Hematopoietic multipotent progenitor cell (in vitro differentiated cells): Measurements from ENCODE around the gene TMOD1. TPM values are rescaled to one million over a fixed set of nuclear protein-coding genes. Genes with fewer than 3 reads are reported as not detected.

Experiments used
- DNase-seq, 3 donors: peaks; one replicate each; pipeline ENCODE4 v3.0.0-alpha.2; 2011 to 2015; ENCODE audit warnings: low read depth in 2 of 3, low spot score in 2 of 3
- total RNA-seq: library from RNA; depleted of rRNA; stranded (reverse); fragments of >200 nt; gene quantifications from one replicate; pipeline ENCODE4 v1.2.3, GENCODE V29; 2012

Gene TMOD1
- total RNA-seq, 1 donor = 1.6 TPM

DNA sequence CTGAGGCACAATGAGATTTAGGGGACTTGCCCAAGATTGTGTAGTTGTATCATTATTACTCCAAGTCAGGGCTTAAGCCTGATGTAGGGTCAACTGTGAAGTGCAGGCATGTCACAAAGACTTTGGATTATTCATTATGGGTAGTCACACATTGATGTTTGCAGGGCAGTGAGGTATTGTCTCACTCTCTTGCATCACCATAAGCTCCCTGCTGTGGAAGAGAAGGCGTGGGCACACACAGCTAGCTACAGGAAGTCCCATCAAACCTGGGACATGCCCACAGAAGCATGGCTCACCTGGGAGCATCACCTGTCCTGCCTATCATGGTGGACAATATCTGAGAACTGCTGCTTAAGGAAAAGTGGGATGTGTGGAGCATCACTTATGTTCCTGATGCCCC, 42.1 kb downstream of the TMOD1 start:
- no peak for DNase-seq

DNA sequence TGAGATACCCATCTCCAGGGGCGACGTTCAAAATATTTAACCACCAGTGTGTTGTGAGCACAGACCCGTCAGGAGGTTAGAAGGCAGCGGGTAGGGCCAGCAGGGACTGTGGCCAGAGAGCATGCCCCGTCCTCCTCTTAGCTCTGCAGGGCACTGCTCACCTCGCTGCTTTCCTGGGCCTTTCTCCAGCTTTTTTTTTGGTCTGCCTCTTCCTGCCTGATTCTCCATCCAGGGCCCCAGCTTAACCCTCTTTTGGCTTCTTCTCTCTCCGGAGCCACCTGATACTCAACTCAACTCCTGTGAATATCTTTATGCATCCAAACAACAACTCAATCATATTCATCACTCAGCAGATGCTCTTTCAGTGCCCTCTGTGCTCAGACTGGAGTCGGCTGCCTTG, 44.0 kb downstream of the TMOD1 start:
- no peak for DNase-seq

DNA sequence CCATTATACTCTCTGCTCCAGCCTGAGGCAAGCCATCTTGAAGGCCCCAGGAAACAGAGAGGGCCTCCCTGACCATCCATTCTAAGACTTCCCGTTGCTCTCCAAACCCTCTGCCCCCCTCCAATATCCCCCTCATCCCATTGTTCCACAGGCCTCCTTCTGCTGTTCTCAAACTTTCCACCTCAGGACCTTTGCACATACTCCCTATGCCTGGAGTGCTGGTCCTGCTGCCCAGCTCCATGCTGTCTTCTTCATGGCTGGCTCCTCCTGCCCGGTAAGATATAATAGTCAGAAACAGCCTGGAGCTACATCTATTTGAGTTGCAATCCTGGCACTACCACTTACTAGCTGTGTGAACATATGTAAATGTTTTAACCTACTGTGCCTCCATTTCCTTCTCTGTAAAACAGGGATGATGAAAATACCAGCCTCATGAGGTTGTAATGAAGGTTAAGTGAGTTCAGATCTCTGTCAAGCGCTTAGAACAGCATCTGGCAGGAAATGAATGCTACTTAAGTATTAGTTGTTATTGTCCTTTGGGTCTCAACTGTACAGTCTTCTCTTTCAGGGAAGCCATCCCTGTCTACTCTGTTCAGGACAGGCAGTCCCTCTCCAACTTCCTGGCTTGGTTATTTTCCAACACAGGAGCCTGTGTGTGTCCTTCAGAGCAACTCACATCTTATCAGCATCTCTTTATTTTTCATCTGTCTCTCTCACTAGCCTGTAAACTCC, 45.8 kb downstream of the TMOD1 start:
- no peak for DNase-seq

DNA sequence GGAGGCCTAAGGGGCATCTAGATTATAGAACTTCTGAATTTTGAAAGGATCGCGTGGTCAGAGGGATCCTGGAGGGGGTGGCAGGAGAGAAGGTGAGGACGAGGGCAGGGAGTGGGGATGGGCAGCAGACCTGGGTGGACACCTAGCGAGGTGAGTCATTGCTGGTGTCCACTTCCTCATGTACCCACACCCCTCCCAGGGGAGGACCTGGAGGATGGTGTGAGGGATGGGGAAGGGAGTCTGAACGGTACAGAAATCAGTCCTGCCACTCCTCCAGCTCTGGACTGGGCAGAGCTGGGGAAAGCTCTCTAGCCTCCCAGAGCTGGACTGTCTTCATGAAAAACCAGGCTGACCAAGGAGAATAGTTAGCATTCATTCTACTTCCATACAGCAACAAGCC, 46.9 kb downstream of the TMOD1 start:
- no peak for DNase-seq

DNA sequence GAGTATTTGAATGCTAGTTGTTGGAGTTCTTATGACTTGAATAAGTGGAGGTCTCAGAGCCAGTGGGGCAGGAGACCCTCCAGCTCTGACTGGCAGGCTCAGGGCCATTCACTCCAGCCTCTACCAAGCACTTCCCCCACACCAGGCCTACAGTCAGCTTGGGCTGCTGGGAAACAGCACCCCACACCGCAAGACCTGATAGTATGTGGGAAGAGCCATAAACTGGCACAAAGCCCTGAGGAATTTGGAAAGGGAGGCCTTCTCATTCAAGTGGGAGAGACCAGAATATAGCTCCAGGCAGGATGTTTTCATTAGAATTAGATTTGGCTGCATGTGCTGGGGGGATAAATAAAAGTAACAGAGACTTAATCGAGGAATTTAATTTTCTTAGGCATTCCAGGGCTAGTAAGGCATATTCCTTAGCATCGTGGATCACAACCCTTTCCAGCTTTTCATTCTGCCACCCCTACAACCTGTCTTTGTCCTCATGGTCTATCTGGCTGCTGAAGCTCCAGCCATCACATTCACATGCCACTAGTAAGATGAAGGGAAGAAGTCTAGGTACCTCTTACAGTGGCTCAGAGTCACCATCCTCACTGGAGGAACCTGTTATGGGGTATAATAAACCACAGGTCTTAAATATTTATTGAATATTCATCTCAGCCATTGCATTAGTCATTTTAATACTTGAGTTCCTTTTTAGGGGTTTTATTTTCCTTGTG, 47.5 kb downstream of the TMOD1 start:
- DNase-seq = no peak

DNA sequence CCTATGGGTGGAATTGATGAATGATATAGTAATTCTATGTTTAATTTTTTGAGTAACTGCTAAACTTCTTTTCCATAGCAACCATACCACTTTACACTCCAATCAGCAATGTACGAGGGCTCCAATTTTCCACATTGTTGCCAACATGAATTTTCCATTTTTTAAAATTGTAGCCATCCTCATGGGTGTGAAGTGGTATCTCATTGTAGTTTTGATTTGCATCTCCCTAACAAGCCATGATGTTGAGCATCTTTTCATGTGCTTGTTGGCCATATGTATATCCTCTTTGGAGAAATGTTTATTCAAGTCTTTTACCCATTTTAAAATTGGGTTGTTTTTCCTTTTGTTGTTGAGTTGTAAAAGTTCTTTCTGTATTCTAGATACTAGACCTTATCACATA, 48.9 kb downstream of the TMOD1 start:
- no peak for DNase-seq

DNA sequence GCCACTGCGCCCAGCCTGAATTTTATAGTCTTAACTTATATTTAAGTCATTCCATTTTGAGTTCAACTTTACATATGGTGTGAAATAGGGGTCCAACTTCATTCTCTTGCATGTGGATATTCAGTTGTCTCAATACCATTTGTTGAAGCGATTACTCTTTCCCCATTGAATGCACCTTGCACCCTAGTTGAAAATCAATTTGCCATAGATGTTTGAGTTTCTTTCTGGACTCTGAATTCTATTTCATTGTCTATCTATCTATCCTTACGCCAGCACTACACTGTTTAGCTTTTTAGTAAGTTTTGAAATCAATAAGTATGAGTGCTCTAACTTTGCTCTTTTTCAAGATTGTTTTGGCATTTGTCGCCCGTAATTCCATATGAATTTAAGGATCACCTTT, 49.8 kb downstream of the TMOD1 start:
- no peak for DNase-seq

DNA sequence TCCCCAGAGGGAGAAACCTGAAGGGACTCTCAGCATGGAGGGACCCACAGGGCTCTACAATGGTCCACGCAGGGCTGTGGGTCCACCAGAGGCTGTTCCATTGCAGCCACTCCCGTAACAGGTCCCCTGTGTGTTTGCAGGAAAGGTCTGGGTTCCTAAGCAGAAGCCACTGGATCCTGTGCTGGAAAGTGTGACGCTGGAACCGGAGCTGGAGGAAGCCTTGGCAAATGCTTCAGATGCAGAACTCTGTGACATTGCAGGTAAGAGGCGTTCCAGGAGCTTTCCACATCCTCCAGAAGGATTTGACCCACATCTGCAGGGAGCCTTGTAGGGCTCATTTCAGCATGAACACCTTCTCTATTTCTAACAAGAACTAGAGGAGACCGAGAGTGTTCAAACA, 51.7 kb downstream of the TMOD1 start:
- DNase-seq = no peak

DNA sequence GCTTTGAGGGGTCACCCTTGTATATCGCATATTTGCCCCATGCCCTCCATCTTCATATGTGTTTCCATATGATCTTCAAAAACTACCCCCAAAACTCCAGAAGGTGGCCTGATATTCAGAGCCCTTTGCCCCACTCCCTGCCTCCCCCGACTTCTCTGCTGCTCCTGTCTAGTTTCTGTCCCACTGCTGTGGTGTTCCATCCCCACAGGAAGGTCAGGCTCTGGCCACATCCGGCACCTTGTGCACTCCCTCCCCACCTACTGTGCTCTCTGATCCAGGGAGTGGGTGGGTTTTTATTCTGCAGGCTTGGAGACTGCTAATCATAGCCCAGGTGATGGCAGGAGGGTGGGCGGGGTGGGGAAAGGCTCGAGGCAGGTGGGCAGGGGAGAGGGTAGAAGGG, 52.4 kb downstream of the TMOD1 start:
- no peak for DNase-seq

DNA sequence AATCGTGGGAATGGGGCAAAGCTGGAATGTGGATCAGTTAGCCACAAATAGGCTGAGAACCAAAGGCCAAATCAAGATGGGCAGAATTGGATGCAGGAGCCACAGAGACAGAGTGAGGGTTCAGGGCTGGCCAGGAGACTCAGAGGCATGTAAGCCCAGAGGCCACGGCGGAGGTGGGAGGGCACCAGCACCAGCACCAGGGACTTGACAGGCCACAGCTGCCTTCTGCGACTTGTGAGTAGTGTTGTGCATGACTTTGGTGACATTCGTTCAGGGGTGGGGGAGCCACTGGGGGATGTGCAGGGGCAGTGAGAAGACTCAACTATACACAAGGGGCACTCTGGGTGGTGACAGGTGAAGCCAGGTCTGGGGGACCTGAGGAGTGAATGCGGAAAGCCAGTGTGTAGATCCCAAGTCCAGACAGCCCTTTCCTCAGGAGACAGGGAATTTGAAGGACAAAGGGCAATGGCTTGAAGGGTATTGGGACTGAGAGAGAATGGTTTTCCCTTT, 53.2 kb downstream of the TMOD1 start:
- DNase-seq = no peak

DNA sequence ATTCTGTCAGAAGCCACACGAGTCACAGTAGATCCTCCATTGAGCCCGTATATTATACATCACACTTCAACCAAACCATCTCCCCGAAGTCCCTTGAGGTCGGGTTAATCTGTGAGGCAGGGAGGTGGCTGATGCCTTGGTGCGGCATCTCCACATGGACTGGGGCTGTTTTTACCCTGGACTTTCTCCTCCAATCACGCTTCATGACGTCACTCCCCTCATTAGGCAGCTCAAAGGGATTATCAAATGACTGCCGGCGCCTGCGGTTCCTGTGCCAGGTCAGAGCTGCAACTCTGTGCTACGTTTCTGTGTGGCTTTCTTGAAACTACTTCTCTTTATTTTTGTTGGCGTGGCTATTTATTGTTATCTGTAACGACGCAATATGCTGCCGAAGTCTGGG, 53.7 kb downstream of the TMOD1 start:
- no peak for DNase-seq

DNA sequence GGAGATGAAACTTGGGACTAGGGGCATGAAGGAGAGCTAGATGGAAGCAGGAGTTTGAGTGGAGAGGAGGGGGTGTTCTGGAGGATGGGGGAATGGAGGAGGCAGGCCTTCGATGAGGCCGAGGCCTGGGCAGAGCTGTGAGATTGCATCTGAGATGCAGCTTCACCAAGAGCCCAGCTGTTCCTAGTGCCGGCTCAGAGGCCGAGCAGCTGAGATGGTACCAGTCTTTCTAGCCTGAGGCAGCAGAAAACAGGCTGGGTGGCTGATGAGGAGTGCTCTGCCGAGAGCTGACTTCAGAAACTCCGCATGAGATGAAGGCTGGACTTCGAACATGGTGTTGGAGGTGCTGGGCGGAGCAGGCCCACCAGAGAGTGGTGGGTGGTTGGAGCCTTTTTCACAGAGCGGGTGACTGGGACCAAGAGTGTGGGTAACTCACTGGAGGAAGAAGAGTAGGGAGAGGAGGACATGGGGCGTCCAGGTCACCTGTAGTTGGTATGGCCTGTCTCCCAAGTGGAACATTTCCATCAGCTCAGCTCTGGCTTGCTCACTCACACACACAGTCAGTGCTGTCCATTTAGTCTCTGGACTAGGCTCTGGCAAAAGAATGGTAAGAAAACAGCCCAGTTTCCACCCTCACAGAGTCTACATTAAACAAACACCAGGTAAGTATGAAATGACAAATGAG, 54.7 kb downstream of the TMOD1 start:
- DNase-seq = no peak

DNA sequence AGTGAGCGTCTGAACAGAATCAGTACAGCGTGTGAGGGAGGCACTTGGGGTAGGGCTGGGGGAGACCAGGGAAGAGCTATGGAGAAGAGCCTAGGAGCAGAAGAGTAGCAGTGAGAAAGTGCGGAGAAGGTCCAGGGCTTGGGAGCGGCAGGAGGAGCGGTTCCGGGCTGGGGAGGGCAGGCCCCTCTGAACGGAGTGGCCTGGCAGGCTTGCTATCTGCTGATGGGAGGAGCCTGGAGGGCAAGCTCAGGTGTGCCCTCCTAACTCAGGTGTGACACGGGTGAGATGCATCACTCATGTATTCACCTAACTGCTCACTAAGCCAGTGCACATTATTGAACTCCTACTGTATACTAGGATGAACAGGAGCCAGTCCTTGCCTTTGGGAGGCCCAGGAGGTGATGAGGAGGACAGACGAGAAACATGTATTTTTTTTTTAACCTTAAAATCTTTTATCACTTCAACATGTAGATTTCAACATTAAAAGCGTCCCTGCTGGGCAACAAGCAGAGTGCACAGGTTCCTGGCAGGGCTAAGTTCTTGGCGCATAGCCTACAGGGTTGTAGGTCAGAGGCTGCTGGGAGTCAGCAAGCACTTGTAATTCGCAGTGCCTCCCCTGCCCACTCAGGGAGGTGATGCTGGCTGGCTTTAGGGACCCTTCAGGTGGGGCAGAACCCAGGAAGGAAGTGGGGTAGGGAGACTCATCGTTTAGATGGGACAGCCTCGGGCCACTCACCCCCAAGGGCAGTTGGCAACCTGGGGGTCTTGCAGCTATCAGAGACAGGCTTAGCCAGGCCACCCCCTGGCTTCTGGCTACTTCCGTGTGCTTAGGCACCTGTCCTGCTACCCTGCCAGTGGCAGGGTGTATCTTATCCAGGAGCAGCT, 55.5 kb downstream of the TMOD1 start:
- no peak for DNase-seq

DNA sequence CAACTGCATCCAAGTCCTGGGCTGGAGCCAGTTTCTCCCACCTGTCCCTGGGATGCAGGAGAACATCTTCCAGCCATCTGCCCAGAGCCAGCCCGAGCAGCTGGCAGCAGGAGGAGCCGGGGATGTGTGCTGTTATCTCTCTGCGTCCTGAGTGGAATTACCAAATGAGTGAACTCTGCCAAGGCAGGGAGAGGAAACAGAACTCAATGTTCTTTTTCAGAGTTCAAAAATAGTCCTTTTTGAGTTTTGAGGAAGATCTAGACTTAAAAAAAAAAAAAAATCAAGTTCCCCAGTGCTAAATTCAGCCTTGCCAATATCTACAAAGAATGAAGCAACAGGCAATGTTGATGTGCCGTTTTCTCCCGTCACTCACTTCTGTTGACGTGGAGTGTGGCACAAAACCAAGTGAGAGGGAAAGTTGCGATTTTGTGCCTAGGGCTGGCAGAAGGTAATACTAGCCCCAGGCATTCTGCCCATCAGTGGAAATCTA, 56.2 kb downstream of the TMOD1 start:
- DNase-seq = peak in 1 of 3 donors; percentile 50

DNA sequence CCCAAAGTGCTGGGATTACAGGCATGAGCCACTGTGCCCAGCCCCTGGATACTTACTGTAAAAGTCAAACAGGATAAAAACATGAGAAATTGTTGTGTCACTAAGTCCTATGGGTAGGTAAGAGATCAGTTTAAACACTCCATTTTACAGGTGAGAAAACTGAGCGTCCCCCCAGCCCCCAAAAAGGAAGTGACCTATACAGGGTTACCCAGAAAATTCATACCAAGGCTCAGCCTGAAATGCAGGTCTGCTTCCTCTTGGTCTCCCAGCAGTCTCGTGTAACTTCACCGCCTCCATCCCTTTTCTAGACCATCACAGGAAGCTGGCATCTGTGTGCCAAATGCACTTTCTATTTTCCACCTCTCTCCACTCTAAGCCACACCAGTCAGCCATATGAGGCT, 57.2 kb downstream of the TMOD1 start:
- no peak for DNase-seq

DNA sequence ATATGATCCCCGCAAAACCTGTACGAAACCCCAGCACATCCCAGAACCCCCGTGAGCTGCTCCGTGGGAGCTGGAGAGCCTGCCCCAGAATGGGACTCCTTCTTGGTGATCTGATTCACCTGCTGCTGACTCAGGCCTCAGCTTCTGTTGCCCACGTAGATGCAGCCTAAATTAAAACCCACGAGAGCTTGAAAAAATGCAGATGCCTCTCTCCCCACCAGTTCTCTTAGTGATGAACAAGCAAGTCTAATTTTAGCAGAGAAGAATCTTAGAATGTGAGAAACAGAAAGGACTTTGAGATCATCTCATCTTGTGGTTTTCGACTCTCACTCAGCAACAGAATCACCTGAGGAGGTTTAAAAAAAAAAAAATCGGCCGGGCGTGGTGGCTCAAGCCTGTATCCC, 57.6 kb downstream of the TMOD1 start:
- DNase-seq = no peak

DNA sequence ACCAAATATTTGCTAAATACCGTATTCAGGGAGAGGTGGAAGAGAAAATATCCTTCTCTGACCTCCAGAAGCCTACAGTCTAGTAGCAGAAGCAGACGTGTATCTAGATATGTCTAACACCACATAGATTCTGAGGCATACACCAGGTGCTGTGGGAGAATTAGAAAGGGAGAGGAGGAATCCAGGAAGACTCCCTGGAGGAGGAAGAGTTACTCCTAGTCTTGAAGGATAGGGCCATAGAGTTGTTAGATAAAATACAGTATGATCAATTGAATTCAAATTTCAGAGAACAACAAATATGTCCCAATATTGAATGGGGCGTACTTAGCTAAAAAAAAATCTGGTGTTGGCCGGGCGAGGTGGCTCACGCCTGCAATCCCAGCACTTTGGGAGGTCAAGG, 58.7 kb downstream of the TMOD1 start:
- no peak for DNase-seq

DNA sequence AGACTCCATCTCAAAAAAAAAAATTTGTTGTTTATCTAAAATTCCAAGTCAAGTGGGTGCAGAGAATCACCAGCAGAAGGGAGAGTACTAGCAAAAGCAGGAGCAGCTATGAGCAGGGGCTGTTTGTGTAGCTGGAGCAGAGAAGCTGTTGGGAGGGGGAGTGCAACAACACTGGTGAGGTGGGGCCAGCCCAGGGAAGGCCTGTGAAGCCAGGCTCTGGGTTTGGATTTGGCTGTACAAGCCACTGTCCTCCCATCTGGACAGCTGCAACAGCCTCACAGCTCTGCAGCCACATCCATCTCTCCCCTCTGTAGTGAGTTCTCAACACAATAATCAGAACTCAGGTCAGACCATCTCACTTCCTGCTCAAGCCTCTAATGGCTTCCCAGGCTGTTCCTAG, 59.4 kb downstream of the TMOD1 start:
- no peak for DNase-seq

DNA sequence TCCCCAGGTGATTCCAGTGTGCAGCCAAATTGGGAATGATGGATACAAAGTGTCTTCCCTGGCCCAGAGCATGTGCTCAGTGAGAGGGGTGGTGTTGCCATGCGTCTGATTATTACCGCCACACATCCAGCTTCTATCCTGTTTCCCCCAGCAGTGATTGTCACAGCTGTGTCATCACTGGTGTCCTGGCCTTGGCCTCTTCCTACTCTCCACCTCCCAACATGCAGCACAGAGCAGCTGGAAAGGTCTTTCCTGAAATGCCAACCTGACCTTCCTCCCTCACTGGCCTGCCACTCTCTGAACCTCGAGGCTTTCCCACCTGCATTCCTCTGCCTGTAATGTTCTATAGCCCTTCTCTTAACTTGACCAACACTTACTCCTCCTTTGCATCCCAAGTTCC, 60.0 kb downstream of the TMOD1 start:
- DNase-seq = no peak

DNA sequence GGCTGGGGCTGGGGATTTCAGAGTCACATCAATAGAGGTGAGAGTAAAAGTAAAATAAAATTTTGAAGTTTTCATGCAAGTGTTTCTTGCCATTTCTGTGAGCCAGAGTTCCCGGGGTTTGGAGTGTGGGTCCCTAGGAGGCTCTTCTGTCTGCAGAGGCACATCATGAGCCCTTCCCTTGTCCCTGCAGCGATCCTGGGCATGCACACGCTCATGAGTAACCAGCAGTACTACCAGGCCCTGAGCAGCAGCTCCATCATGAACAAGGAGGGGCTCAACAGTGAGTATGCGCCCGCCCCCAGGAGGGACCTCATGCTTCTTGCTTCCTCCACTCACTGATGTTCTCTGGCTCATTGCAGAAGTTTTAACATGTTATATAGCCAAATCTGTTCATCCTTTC, 61.1 kb downstream of the TMOD1 start:
- no peak for DNase-seq
